ENCODE results near the gene MAG.

The MAG gene

GRCh38 chr19:35299523-35300338 is 7.8 kb downstream of the MAG start:
- DNase-seq (ENCODE audit: low spot score): no peak

- no peak for DNase-seq (ENCODE audit: low spot score)
Measured at GRCh38 chr19:35300339-35300649, 8.3 kb downstream of the MAG start.

- DNase-seq (ENCODE audit: low spot score): no peak
Measured at GRCh38 chr19:35301961-35302360, 10.0 kb downstream of the MAG start.

- no peak for DNase-seq (ENCODE audit: low spot score)
Measured at GRCh38 chr19:35302446-35302845, 10.5 kb downstream of the MAG start.

GRCh38 chr19:35303357-35303915 is 11.5 kb downstream of the MAG start:
- DNase-seq (ENCODE audit: low spot score): no peak

GRCh38 chr19:35304036-35304435 is 12.1 kb downstream of the MAG start:
- no peak for DNase-seq (ENCODE audit: low spot score)

- DNase-seq (ENCODE audit: low spot score): no peak
Measured at GRCh38 chr19:35305181-35305580, 13.2 kb downstream of the MAG start.

GRCh38 chr19:35306473-35307246 is 14.7 kb downstream of the MAG start:
- no peak for DNase-seq (ENCODE audit: low spot score)

GRCh38 chr19:35307931-35308330 is 16.0 kb downstream of the MAG start:
- DNase-seq (ENCODE audit: low spot score): no peak

- no peak for DNase-seq (ENCODE audit: low spot score)
Measured at GRCh38 chr19:35308910-35309309, 16.9 kb downstream of the MAG start.

GRCh38 chr19:35309481-35310279 is 17.7 kb downstream of the MAG start:
- DNase-seq (ENCODE audit: low spot score): no peak

GRCh38 chr19:35310331-35310730 is 18.4 kb downstream of the MAG start:
- no peak for DNase-seq (ENCODE audit: low spot score)

- DNase-seq (ENCODE audit: low spot score): no peak
Measured at GRCh38 chr19:35310811-35311465, 19.0 kb downstream of the MAG start.

GRCh38 chr19:35311901-35312665 is 20.1 kb downstream of the MAG start:
- DNase-seq (ENCODE audit: low spot score): no peak

- DNase-seq (ENCODE audit: low spot score): no peak
Measured at GRCh38 chr19:35313587-35313986, 21.6 kb downstream of the MAG start.

GRCh38 chr19:35314031-35314430 is 22.1 kb downstream of the MAG start:
- no peak for DNase-seq (ENCODE audit: low spot score)

- DNase-seq (ENCODE audit: low spot score): no peak
Measured at GRCh38 chr19:35314858-35315470, 23.0 kb downstream of the MAG start.

GRCh38 chr19:35315883-35316282 is 23.9 kb downstream of the MAG start:
- no peak for DNase-seq (ENCODE audit: low spot score)

GRCh38 chr19:35316560-35316959 is 24.6 kb downstream of the MAG start:
- no peak for DNase-seq (ENCODE audit: low spot score)

GRCh38 chr19:35317464-35318043 is 25.6 kb downstream of the MAG start:
- no peak for DNase-seq (ENCODE audit: low spot score)
